GM12878 (cell line): ENCODE measurements around the gene GMNN. TPM values are rescaled to one million over a fixed set of nuclear protein-coding genes. Genes with fewer than 3 reads are reported as not detected.

Source experiments
- ATAC-seq: fragments of 200-7000 bp; cut with Tn5 transposase; 3 replicates; pipeline ENCODE4 v1.9.1; 2020; ENCODE audit warnings: mild to moderate bottlenecking, moderate library complexity
- BruUV-seq: library from RNA; stranded (reverse); fragments of 400-500 nt; replicated peaks from 2 replicates; lab custom pipeline; 2021; lab: Mats Ljungman, UMichigan
- CTCF ChIA-PET: fragments of 300-600 bp; sonication (Branson Sonifier 250); formaldehyde crosslinking; extraction: SDS; loops from one replicate; lab custom pipeline; 2021; ENCODE audit warnings: inconsistent platforms; lab: Yijun Ruan, JAX
- POLR2A ChIA-PET: fragments of 350-600 bp; formaldehyde crosslinking; extraction: SDS; loops from one replicate; lab custom pipeline; 2021; ENCODE audit warnings: inconsistent platforms; lab: Charles Lee
- RAD21 ChIA-PET: fragments of 300-600 bp; sonication (Branson Sonifier 250); formaldehyde crosslinking; loops from one replicate; lab custom pipeline; 2023; ENCODE audit warnings: antibody characterized with exemption; ENCODE audit not compliant: unreplicated experiment; lab: Charles Lee
- SMC1A ChIA-PET: fragments of 300-600 bp; sonication (Branson Sonifier 250); formaldehyde crosslinking; loops from one replicate; lab custom pipeline; 2023; ENCODE audit not compliant: unreplicated experiment, uncharacterized antibody; lab: Charles Lee
- DNase-seq: peaks from one replicate; pipeline ENCODE4 v3.0.0-alpha.2; 2011; ENCODE audit warnings: low read depth, low spot score
- FAIRE-seq: peaks from 3 replicates; lab custom pipeline; 2011; peaks lifted over from hg19 to GRCh38; lab: Jason Lieb, UNC
- H2AFZ ChIP-seq: 2 replicates; pipeline ENCODE4 v1.6.0; 2011; ENCODE audit warnings: low read depth, low read length, control low read depth; ENCODE audit not compliant: control insufficient read depth
- H3K27ac ChIP-seq: 2 replicates; pipeline ENCODE4 v1.5.1; 2011; ENCODE audit warnings: control low read depth; ENCODE audit not compliant: control insufficient read depth, insufficient read depth
- H3K27me3 ChIP-seq, 2 experiments: replicated peaks in 1 of 2; 2 replicates each; pipeline versions ENCODE4 v1.6.0 to v1.6.1; 2011; ENCODE audit warnings: low read length in 1 of 2; ENCODE audit not compliant: control insufficient read depth in 2 of 2, insufficient read depth in 2 of 2
- H3K36me3 ChIP-seq, 2 experiments: 2 replicates each; pipeline ENCODE4 v1.5.1; 2011; ENCODE audit warnings: low read length in 1 of 2; ENCODE audit not compliant: control insufficient read depth in 2 of 2, insufficient read depth in 2 of 2
- H3K4me1 ChIP-seq: 2 replicates; pipeline ENCODE4 v1.6.1; 2011; ENCODE audit warnings: mild to moderate bottlenecking, low read length, moderate library complexity, mixed read lengths; ENCODE audit not compliant: control insufficient read depth, insufficient read depth
- H3K4me2 ChIP-seq: 2 replicates; pipeline ENCODE4 v1.6.0; 2011; ENCODE audit warnings: control low read depth; ENCODE audit not compliant: control insufficient read depth, insufficient read depth
- H3K4me3 ChIP-seq: fragments of 200-600 bp; sonication (generic); 2 replicates; pipeline ENCODE4 v1.5.1; 2016
- H3K79me2 ChIP-seq: 2 replicates; pipeline ENCODE4 v1.6.0; 2011; ENCODE audit warnings: low read length; ENCODE audit not compliant: control insufficient read depth, insufficient read depth
- H3K9ac ChIP-seq: 2 replicates; pipeline ENCODE4 v1.8.0; 2011; ENCODE audit warnings: low read length, control low read depth, mixed read lengths; ENCODE audit not compliant: control insufficient read depth, insufficient read depth
- H3K9me3 ChIP-seq: replicated peaks from 3 replicates; pipeline ENCODE4 v1.5.1; 2011; ENCODE audit warnings: mild to moderate bottlenecking, low read length; ENCODE audit not compliant: control insufficient read depth, insufficient read depth
- H4K20me1 ChIP-seq: 2 replicates; pipeline ENCODE4 v1.6.0; 2011; ENCODE audit not compliant: control insufficient read depth, insufficient read depth
- SIX5 ChIP-seq: IDR thresholded peaks from 2 replicates; pipeline ENCODE4 v1.6.1; 2011; ENCODE audit warnings: mild to moderate bottlenecking, low read depth, low read length, moderate library complexity; ENCODE audit not compliant: severe bottlenecking
- SRF ChIP-seq, 2 experiments: IDR thresholded peaks; 2 replicates each; pipeline ENCODE4 v1.6.1; 2011; ENCODE audit warnings: low read depth in 2 of 2, low read length in 2 of 2, mild to moderate bottlenecking in 1 of 2, moderate library complexity in 1 of 2
- STAT3 ChIP-seq: IDR thresholded peaks from 2 replicates; pipeline ENCODE4 v1.6.1; 2011; ENCODE audit warnings: low read depth, low read length, improper control_type of control experiment
- WGBS: methylation state at CpG from one replicate; pipeline ENCODE4 v1.1.6; 2016; ENCODE audit warnings: low lambda C conversion rate; ENCODE audit not compliant: insufficient replicate concordance, insufficient coverage; ENCODE audit errors: missing lambda C conversion rate; 5-methylcytosine and 5-hydroxymethylcytosine counted together
- in situ Hi-C: fragments of 300-500 bp; cut with MboI; formaldehyde crosslinking; loops from 9 replicates; pipeline ENCODE4 v1.14.3; 2018; ENCODE audit warnings: mixed read lengths
- intact Hi-C: fragments of 100-400 bp; cut with micrococcal nuclease; formaldehyde crosslinking; loops from one replicate; pipeline ENCODE4 v1.14.2; 2022; ENCODE audit not compliant: unreplicated experiment
- polyA plus RNA-seq, 11 experiments: library from polyadenylated mRNA; depleted of rRNA in 4 of 11; unstranded in 6 of 11; stranded (reverse) in 5 of 11; fragments of >200 nt; fragmentation: Nextera tagmentation in 4 of 11; fragmentation: Illumina TruSeq in 1 of 11; extraction: Ambion mirVana in 4 of 11; extraction: Trizol in 1 of 11; gene quantifications; 1 replicate in 1 of 11; 2 replicates in 10 of 11; pipeline versions ENCODE4 v1.2.1 to v1.2.3, GENCODE V29; 2011 to 2016; ENCODE audit warnings: inconsistent platforms in 2 of 11, missing spikeins in 2 of 11, low read depth in 1 of 11
- total RNA-seq, 4 experiments: library from RNA; depleted of rRNA in 3 of 4; stranded (reverse); fragments of >200 nt in 3 of 4; fragmentation: Illumina TruSeq in 1 of 4; extraction: Trizol in 1 of 4; gene quantifications; 2 replicates each; pipeline versions ENCODE4 v1.2.1 to v1.2.3, GENCODE V29; 2013 to 2021
- TF ChIP-seq, protein P1 (sequence below): fragments of 450-650 bp; IDR thresholded peaks from 2 replicates; pipeline ENCODE4 v1.6.1; 2017; ENCODE audit warnings: low read depth, mild to moderate bottlenecking, moderate library complexity
- TF ChIP-seq, protein P2 (sequence below): fragments of 150-350 bp; IDR thresholded peaks from 2 replicates; pipeline ENCODE4 v1.6.1; 2014; ENCODE audit warnings: mild to moderate bottlenecking, low read depth, low read length
- TF ChIP-seq, protein P3 (sequence below), 3 experiments: IDR thresholded peaks in 2 of 3; conservative IDR thresholded peaks in 1 of 3; 2 replicates each; pipeline ENCODE4 v1.5.1; 2011; ENCODE audit warnings: low read depth in 3 of 3, low read length in 3 of 3, mild to moderate bottlenecking in 3 of 3, control low read depth in 2 of 3, moderate library complexity in 2 of 3, inconsistent platforms in 1 of 3, mixed read lengths in 1 of 3; ENCODE audit not compliant: control insufficient read depth in 2 of 3, insufficient read depth in 1 of 3; ENCODE audit errors: extremely low read depth in 1 of 3

GMNN gene
- total and polyA plus RNA-seq, 10 of the 15 experiments (the other 5 are each of a cell fraction or from before 2014, with no cell fraction given), result 51.9 to 153 (median 105) TPM

DNA sequence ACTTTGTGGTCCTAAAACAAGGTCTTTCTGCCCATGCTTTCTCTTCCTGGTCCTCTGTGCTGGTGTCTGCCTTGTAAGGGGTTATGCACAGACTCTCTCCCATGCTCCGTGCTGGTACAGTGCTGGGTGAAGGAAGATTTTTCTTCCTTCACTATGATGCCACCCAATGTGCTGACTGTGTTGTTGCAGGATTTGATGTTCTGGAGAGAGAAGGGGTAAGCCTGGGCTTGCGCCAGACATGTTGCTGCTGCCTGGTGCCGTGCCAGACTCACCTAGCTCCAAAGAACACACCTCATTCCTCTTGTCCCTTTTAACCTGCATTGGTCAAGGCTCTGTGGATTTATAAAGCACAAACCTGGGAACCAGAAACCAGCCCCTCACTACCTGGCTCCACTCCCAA lies 52.4 kb downstream of the GMNN start:
- FAIRE-seq (no peak), ATAC-seq (no peak), DNase-seq (no peak)
- H3K27ac ChIP-seq, result no peak overlapping the region
- TF ChIP-seq STAT3 (no peak), SIX5 (no peak), SRF (IDR thresholded peaks at IDR 0.05; ENCODE audit: low read depth in 2 of 2, low read length in 2 of 2) (no peak)
- TF ChIP-seq, protein P1, sequence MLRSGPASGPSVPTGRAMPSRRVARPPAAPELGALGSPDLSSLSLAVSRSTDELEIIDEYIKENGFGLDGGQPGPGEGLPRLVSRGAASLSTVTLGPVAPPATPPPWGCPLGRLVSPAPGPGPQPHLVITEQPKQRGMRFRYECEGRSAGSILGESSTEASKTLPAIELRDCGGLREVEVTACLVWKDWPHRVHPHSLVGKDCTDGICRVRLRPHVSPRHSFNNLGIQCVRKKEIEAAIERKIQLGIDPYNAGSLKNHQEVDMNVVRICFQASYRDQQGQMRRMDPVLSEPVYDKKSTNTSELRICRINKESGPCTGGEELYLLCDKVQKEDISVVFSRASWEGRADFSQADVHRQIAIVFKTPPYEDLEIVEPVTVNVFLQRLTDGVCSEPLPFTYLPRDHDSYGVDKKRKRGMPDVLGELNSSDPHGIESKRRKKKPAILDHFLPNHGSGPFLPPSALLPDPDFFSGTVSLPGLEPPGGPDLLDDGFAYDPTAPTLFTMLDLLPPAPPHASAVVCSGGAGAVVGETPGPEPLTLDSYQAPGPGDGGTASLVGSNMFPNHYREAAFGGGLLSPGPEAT, result no peak
- TF ChIP-seq, protein P2, sequence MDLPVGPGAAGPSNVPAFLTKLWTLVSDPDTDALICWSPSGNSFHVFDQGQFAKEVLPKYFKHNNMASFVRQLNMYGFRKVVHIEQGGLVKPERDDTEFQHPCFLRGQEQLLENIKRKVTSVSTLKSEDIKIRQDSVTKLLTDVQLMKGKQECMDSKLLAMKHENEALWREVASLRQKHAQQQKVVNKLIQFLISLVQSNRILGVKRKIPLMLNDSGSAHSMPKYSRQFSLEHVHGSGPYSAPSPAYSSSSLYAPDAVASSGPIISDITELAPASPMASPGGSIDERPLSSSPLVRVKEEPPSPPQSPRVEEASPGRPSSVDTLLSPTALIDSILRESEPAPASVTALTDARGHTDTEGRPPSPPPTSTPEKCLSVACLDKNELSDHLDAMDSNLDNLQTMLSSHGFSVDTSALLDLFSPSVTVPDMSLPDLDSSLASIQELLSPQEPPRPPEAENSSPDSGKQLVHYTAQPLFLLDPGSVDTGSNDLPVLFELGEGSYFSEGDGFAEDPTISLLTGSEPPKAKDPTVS, result no peak
- TF ChIP-seq, protein P3, sequence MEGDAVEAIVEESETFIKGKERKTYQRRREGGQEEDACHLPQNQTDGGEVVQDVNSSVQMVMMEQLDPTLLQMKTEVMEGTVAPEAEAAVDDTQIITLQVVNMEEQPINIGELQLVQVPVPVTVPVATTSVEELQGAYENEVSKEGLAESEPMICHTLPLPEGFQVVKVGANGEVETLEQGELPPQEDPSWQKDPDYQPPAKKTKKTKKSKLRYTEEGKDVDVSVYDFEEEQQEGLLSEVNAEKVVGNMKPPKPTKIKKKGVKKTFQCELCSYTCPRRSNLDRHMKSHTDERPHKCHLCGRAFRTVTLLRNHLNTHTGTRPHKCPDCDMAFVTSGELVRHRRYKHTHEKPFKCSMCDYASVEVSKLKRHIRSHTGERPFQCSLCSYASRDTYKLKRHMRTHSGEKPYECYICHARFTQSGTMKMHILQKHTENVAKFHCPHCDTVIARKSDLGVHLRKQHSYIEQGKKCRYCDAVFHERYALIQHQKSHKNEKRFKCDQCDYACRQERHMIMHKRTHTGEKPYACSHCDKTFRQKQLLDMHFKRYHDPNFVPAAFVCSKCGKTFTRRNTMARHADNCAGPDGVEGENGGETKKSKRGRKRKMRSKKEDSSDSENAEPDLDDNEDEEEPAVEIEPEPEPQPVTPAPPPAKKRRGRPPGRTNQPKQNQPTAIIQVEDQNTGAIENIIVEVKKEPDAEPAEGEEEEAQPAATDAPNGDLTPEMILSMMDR (IDR thresholded peaks at IDR 0.05 in 2 of 3, conservative IDR thresholded peaks at IDR 0.05 in 1 of 3; ENCODE audit: control insufficient read depth in 2 of 3, extremely low read depth in 1 of 3, insufficient read depth in 1 of 3, low read depth in 3 of 3, low read length in 3 of 3), result no peak
- no peaks in the 10 kb centered on the region for H4K20me1 ChIP-seq
- CTCF ChIA-PET, result no interaction called here
- peaks cover 0 to 3% of the 10 kb centered on the region in 2 experiments; a peak in 2 of 4 replicates for H3K36me3 ChIP-seq
- 98% methylated on average over 3 of the region's 3 CpGs for WGBS
- H3K4me1 ChIP-seq, result no peaks in the 10 kb centered on the region
- in situ Hi-C loops (no loop called here), intact Hi-C loops (no loop called here)
- RAD21 ChIA-PET, result no interaction called here
- SMC1A ChIA-PET, result no interaction called here
- no peak overlapping the region for H3K9ac ChIP-seq
- no TSS peak for BruUV-seq
- H2AFZ ChIP-seq, result no peak overlapping the region
- H3K4me2 ChIP-seq, result no peak overlapping the region
- no peak overlapping the region for H3K4me3 ChIP-seq
- H3K27me3 ChIP-seq, result no peaks in the 10 kb centered on the region
- POLR2A ChIA-PET, result no interaction called here
- H3K9me3 ChIP-seq, result no peaks in the 10 kb centered on the region
- H3K79me2 ChIP-seq, result no peaks in the 10 kb centered on the region
